HG03469 (cell line): ENCODE results near the gene IGFBP1.
"Not testable (repeated sequence)": the region's sequence is repeated elsewhere in the genome, so short reads cannot be mapped to it uniquely, and the experiment has no call there.

Source experiments
- ATAC-seq: cut with Tn5 transposase; IDR thresholded peaks from one replicate; pipeline ENCODE4 v1.9.1; 2021; ENCODE audit warnings: mild to moderate bottlenecking, moderate library complexity, moderate number of reproducible peaks; ENCODE audit not compliant: unreplicated experiment

Gene IGFBP1

GRCh38 chr7:45930967-45931366 is 42.7 kb downstream of the IGFBP1 start:
- no peak for ATAC-seq

- ATAC-seq, result no peak
Observed at GRCh38 chr7:45937301-45937700, 49.0 kb downstream of the IGFBP1 start.

DNA sequence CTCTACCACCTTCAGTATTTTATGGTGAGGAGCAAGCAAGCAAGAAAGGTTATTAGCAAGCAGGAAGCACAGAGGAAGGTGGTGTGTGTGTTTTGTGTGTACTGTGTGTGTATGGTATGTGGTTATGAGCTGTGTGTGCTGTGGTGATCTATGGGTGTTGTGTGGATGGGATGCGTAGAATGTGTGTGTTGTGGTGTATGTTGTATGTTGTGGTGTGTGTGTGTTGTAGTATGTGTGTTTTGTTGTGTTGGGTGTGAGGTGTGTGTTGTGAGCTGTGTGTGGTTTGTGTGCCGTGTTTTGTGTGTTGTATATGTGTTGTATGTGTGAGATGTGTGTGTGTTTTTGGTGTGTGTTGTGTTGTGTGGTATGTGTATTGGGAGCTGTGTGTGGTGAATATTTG is 49.6 kb downstream of the IGFBP1 start:
- ATAC-seq, result no peak

DNA sequence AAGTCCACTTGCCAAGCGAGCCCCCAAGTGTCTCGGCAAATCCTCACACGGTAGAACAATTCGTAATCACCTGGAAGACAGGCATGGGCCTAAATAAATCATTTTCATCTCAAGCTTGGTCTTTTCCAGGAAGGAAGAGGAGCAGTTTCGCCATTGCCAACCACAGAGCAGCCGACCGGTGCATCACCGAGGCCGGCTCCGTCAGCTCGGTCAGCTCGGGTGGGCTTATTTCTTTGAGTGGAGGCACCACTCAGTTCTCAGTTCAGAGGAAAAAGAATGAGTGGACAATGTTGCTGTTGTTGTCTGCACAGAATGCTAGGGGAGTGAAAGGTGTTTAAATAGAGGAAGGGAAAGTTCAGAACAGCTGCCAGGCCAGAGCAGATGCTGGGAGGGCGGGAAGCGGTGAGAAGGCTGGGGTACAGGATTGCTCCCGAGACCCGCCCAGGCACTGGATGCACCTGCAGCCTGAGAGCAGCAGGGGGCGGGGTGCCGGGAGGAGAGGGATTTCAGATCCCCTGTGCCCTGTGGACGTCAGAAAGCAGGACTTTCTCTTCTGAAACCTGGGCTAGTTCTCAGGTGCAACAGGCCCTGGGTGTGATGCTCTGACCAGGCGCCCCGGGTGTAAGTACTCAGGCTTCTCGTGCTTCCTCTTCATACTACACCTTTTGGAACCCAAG is 50.5 kb downstream of the IGFBP1 start:
- no peak for ATAC-seq

DNA sequence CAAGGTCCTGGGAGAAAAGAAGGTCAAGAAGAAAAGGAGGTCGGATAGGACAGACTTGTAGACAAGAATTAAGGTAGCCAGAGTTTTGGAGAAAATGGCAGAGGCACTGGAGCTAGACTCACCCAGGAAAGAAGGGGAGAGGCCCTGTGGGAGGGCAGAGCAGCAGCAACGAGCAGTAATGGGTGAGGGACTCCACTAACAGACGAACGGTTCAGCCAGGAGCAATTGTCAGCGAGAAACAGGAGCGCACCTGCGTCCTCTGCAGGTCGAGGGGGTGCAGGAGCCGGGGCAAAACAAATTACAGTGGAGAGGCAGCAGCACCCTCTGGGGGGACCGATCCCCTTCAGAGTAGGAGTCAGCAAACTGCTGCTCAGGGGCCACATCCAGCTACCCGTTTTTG is 51.3 kb downstream of the IGFBP1 start:
- ATAC-seq, result no peak

- ATAC-seq, result not testable (repeated sequence)
Observed at GRCh38 chr7:45940237-45940781, 52.0 kb downstream of the IGFBP1 start.

DNA sequence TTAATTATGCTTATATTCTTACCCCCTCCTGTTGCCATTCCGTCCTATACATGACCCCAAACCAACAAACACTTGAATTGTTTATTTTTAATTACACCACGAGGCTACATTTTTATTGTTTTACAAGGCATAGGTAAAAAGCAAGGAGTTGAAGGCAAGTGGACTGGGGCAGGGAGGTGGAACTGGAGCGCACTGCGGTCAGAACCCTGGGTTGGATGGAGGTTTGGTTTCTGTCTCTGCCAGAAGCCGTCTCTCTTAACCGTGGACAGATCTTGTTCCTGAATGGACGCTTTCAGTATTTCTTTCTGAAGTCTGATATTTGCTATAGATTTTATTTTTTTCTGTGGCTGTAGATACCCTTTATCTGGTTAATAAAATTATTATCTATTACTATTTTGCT is 52.7 kb downstream of the IGFBP1 start:
- no peak for ATAC-seq
